HG03060 (cell line): Measurements from ENCODE around the gene ITPR2.

Source experiments
- ATAC-seq: cut with Tn5 transposase; IDR thresholded peaks from one replicate; pipeline ENCODE4 v1.9.1; 2021; ENCODE audit warnings: low read depth, moderate number of reproducible peaks; ENCODE audit not compliant: unreplicated experiment

The ITPR2 gene

DNA sequence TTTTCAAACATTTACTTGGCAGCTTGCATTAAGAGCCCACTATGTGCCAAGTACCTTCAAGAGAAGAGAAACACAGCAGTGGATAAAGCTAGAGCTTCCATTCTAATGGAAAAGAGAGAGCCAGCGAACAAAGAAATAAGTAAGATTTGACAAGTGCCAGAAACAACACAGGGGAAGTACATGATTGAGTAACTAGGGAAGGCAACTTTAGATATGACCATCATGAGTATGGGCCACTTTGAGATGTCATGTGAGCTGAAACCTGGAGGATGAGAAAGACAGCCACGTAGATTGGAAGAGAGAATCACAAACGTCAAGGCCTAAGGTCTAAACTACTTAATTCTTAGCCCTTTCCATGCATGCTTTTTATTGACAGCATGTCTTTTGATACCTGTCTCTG is 121.4 kb downstream of the ITPR2 start:
- no peak for ATAC-seq

DNA sequence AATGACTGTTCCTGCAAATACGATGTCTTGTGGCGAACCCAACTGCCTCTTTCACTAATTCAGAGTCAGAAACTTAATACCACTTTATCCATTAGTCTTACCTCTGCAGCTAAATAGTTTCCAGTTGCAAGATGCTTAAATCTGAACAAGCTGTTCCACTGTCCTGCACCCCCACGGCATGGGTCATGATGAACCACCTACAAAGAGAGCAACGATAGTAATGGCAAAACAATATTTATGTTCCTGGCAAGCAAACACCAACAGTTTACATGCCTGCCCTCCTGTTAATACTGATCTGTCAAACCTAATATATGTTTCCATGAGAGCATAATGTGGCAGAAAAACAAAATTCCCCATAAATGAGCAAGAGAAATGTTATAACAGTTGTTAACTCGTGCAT is 121.9 kb downstream of the ITPR2 start:
- ATAC-seq: no peak

DNA sequence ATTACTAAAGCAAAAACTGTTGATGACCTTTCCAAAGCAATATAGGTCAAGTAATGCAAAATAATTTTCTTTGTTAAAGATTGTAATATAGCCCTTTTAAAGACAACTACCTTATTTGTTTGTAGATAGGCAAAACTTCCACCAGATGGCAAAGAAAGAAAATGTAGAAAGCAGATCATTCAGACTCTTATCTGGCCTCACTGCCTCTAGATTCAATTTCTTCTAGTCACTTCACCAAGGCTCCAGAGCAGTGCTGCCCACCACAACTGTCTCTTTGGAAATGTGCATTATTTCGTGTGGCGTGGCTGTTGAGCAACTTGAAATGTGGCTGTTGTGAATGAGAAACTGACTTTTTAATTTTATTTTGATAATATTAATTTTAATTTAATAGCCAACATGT is 127.1 kb downstream of the ITPR2 start:
- no peak for ATAC-seq

DNA sequence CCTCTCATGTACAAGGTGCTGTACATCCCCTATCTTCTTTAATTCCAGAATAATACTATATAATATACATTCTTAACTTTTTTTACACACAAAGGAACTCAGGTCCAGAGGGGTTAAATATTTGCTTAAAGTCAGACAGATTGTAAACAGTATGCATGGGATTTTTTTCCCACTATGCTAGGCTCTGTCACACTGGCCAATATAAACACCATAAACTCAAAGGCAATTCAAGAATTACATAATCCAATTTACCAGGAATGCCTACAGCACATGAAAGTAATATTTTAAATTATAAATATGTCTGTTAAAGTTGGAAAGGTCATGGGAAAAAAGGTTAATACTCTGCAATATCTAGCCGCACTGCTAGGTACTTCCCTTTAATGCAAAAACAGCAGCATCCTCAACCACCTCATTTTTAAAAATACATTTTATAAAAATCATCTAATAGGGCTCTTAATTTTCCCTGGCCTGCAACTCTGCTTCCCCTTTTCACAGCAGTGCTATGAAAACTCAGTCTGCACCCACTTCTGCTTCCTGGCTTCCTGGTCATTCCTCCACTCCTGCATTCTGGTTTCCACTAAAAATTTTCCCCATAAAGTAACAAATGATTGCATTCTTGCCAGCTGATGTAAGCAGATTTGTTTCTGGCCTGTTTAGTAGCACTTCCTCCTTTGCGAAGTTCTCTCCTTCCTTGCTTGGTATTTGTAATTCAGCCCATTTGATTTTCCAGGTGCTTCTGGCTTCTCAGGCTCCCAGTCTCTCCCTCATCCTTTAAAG is 128.1 kb downstream of the ITPR2 start:
- ATAC-seq: no peak

DNA sequence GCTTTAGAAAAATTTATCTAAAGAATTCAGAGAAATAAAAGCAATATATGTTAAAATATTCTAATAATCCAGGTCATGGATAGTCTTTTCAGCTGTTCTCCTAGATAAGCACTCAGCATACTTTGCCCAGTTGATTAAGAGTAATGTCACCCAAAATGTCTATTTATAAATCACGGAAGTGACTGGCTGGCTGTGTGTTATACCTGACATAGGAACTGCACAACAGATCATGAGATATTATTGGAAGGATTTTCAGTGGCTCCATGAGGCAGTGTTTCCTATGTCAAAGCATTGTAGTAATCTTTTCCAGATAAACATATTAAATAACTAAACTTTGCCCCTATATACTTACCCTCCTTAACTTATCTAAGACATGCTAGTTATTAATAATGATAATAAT is 128.8 kb downstream of the ITPR2 start:
- ATAC-seq: no peak

DNA sequence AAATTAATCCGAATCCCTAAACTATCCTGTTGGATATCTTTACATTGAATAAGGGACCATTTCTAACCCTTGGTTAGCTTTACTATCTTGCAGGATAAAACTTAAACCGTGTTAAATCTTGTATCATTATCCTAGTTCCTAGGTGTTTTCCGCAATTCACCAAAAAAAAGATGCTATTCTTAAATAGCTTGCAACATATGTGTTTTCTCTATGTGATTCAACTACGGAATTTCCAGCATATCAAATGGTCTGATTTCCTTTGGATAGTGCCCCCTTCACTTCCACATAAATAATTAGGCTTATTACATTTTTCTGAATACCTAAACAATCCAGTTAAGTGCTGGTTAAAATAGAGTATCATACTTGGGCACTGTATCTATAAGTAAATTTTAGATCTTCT is 130.3 kb downstream of the ITPR2 start:
- no peak for ATAC-seq

DNA sequence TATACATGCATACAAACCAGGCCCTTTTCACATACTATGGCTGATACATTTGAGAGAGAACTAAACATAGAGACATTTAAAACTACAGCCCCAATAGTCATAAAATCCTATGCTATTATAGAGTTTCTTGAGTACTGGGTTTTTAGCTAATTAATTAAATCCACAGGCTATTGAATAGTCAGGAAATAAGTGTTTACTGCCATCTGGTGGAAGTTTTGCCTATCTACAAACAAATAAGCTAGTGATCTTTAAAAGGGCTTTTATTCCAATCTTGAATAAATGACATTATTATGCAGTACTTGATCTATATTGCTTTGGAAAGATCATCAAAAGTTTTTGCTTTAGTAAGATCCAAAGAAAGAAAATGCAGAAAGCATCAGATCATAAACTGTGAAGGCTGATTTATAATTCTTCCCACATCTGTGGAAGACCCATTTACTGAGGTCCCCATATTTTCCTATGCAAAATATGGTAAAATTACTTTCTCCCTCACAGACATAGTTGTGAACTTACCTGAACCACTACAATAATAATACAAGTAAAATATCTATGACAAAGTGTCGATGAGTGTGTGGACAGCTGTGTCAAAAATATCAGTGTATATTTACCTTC is 131.3 kb downstream of the ITPR2 start:
- no peak for ATAC-seq

DNA sequence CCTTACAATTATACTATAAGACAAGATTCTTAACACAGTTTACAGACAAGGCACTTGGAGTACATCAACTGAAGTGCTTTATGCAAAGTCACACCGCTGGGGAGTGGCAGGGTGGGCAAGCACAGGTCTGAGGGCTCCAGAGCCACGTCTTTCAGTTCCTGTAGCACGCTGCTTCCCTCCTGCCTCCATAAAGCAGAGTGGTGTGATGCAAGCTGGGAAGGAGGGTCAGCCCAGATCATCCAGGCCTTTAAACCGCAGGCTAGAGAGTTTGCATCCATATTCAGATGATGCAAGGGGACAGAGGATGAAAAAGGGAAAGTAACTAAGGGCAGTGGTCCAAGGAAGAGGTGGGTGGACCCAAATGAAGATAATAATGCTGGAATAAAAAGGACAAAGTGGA is 132.6 kb downstream of the ITPR2 start:
- no peak for ATAC-seq

DNA sequence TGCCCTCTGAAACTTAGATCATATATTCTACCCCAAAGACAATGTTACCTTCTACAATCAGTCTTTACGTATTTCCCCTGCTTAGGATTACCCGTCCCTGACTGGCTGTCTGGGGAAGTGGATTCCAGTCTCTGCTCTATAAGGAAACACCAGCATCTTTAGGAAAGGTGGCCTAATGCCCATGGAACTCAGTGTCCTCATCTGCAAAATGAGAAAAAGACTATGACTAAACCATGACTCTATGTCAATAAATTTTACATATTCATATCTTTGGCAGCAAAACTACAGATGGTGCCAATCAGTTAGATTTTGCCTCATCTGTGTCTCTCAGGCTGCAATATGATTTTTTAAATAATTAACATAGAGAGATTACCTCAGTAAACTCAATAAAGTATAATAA is 133.8 kb downstream of the ITPR2 start:
- no peak for ATAC-seq

DNA sequence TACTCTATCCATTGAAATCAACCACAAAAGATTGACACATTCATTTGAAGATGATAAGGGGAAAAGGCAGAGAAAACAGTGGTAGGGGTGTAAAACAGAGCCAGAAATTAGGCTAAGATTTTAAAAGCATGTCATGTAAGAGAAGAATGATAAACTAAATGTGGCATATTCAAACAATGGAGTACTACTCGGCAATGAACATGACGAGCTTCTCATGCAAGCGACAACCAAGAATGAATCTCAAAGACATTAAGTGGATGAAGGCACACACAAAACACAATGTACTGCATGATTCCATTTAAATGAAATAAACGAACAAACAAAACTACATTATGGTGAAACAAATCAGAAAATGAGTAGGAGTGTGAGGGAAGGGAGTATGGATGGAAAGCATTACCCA is 134.8 kb downstream of the ITPR2 start:
- no peak for ATAC-seq

DNA sequence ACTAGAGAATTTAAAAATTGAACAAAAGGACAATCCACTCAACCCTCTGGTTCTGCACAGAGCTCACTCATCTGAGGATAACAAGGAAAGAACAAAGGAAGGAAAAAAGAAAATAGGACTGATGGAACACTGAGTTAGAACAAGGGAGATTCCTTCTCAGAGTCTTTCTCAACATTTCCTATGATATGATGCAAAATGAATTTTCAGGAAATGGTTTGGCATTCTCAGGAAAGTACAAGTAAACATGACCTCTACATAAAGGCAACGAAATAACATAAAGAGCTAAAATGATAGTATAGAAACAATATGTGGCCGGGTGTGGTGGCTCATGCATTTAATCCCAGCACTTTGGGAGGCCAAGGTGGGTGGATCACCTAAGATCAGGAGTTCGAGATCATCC is 135.8 kb downstream of the ITPR2 start:
- ATAC-seq: no peak

DNA sequence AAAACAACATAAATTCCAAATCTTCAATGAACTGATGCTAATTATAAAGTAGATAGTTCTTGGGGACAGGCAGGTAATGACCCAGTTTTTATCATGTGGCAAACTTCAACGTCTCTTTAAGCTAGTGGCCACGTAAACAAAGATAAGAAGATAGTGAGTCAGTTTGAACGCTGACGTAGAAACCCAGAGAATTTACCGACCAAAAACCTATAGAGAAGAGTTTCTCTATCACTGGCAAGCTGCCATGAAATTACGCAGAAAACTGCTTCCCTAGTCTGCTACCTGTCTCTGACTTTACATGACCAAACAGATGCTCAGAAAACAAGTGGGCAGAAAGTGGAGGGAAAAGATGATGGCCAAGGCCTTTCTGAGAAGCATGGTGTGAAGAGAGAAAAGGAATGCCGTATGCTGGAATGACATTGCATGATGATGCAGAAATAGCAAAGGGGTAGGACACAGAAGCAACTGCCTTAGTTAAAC is 136.3 kb downstream of the ITPR2 start:
- ATAC-seq: no peak

DNA sequence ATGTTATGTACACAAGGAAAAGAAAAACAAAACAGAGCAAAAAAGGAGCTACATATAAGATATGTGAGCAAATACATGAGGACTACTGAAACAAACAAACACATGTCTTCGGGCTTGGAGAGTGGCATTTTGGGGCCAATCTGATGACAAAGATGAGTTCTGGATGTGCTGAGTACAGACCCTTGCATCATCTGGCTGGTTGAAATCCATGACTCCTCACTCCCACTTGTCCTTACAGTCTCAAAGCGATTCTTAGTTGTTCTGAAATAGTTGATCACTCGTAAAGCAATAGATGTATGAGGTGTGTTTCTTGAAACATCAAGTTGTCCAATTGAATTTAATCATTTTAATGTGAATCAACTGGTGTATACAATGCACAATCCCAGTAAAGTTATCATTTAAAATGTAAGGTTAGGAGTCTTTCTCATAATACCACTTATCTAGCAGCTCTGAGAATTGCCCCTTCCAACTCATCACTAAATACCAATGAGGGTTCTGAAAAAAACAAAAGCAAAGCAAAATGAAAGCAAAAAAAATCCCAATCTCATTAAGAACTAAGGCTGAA is 136.9 kb downstream of the ITPR2 start:
- ATAC-seq: no peak

DNA sequence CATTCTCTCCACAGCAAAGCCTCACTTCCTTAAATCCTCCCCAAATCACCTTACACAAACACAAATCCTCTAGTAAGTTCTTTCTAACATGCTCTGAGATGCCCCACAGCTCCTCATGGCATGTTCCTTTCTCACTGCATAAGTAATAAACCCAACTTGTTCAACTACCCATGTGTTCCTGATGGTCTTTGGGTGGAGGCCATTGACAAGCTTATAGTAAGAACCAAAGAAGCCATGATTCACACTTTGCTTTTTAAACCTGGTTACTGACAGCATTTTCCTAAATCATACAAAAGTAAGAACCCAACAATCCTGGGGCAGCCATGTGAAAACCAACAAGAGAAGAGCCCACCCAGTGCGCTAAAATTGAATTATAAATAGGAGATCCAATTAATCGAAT is 138.6 kb downstream of the ITPR2 start:
- no peak for ATAC-seq

DNA sequence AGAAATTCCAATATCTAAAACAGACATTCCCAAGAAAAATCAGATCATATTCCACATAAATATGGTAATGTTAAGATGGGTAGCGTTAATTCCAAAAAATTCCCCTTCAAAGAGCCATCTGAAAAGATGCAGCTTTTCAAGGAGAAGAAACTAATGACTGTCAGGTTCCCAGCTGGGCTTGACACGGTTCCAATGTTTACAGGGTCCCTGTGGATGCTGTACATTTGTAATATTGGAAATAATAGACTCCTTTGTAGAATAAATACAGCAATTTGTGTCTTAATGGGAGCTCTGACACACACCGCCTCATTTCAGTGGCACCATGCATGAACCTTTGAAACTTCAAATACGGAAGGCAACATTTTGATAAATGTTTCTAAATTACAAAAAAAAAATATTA is 140.6 kb downstream of the ITPR2 start:
- no peak for ATAC-seq

DNA sequence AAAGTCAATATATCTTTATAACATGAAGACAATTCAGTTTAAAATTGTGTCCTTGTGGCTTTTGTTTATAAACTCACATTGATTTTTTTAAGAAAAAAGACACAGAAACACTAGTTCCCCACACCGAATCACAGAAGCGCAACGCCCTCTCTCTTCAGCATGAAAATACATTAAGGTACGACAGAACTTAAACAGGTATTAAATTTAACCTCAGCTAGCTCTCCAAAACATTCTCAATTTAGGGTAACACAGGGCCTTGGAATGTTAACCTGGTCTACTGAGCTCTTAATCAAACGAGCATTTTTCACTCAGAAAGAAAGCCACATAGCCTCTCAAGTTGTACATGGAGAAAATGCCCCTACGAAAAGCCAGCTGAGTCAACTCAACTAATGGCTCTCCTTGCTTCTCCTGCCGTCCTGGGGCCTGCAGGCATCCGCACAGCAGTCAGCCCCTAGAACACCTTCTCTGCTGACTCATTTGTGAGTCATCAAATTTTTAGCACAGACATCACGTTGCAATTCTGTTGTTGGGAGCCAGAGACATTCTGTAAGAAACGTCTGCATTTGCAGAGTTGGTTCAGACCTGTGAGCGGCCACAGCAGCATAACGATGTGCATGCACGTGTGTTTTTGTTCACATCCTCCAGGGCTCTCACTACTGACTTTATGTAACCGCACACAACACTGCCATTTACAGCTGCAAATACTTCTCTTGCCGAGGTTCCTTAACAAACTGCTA is 141.6 kb downstream of the ITPR2 start:
- no peak for ATAC-seq

DNA sequence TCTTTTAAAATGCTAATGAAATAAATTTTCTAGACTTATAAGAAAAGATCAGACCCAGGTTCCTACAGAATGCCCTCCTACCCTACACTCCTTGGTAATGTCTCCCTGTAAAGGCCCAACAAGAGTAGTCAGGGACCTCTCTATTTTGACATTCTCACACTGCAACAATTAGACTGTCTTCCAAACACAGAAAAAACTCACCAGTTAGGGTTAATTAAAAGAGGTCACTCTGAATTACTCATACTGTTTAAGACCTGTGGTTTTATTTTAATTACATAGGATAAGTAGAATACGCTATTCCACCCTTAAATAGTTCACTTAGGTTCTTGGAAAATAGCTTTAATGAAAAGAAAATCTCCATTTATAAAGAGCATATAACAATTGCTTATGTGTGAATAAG is 142.4 kb downstream of the ITPR2 start:
- no peak for ATAC-seq

DNA sequence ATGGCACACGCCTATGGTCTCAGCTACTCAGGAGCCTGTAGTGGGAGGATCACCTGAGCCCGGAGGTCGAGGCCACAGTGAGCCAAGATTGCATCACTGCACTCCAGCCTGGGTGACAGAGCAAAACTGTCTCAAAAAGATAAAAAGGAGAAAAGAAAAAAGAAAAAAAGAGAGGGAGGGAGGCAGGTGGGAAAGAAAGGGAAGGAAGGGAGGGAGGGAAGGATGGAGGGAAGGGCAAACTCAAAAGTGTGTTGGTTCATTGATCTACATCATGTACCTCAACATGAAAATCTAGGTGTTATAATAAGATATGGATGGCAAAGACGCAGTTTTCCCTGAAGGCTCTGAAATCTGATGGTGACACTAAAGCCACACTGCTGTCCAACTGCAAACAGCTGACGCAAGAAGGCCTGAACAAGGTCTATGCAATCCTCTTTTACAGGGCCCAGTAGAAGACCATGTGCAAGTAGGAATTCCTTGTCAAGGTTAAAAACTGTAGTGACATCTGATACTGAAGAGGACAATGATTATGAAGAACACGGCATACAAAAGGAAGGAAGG is 143.6 kb downstream of the ITPR2 start:
- no peak for ATAC-seq

DNA sequence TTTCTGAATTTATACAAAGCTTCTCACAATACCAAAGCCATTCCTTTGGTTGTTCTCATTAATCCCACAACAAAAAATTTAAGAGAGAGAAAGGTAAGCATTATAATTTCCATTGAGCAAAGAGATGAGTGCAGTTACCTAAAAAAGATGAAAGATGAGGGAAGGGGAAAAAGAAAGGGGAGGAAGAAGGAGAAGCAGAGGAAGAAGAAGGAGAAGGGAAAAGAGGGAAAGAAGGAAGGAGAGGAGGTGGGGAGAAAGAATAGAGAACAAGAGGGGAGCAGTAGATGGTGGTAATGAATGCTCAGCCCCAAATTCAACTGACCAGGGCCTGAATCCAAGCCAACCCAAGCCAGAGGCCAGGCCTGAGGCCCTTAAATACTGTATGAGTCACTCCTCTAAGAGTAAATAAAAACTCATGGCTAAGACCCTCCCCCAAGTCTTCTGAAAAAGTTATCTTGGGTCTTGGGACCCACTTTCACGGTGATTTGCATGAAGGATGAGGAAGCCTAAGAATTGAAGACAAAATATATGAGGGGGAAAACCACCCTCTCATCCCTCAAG is 144.6 kb downstream of the ITPR2 start:
- ATAC-seq: no peak

DNA sequence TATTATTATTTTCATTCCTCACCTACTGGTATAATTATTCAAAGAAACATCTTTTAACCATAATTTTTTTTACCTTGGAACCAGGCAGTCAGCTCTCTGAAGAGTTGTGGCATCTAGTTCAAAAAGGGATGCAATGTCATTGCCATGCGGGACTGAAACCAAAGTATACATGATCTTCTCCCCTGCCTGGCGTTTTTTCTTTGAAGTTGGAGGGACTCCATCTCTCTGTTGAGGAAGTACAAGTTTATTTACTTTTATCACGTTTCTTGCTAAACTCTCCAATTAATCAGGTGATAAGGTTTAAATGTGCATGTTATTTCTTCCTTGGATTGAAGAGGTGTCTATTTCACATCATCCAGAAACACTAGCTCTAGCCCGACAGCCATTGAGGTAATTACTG is 146.6 kb downstream of the ITPR2 start:
- no peak for ATAC-seq

DNA sequence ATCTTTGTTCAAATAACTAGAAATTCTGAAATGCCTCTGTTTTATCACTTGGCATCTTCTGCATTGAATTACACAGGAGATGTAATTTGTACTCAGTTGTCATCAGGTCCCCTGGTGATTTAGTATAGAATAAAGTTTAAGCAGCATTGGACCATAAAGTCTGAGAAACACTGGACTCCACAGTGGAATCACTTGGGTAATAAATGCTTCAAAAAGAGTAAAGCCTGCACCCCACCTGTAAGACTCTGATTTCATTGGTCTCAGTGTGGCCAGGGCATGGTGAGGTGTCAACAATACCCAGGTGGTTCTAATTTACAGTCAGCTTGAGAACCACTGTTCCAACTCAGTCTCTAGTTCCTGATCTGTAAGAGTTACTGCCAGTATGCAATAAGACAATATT is 148.9 kb downstream of the ITPR2 start:
- no peak for ATAC-seq
